Progenitor cell of endocrine pancreas (in vitro differentiated cells): ENCODE measurements around the gene PIGN. TPM values are rescaled to one million over a fixed set of nuclear protein-coding genes. Genes with fewer than 3 reads are reported as not detected.

Source experiments
- DNase-seq: peaks from one replicate; pipeline ENCODE4 v3.0.0; 2021; ENCODE audit warnings: low spot score; ENCODE audit not compliant: unreplicated experiment
- H3K27ac Mint-ChIP-seq: 2 replicates; pipeline ENCODE4 v1.8.0; 2021; ENCODE audit warnings: mild to moderate bottlenecking, moderate library complexity, mixed read lengths
- H3K27me3 Mint-ChIP-seq: 2 replicates; pipeline ENCODE4 v1.8.0; 2021; ENCODE audit warnings: mixed read lengths
- H3K36me3 Mint-ChIP-seq: 2 replicates; pipeline ENCODE4 v1.8.0; 2022; ENCODE audit warnings: mixed read lengths; ENCODE audit not compliant: insufficient read depth
- H3K4me1 Mint-ChIP-seq: 2 replicates; pipeline ENCODE4 v1.8.0; 2021; ENCODE audit warnings: low read depth, mixed read lengths
- H3K4me3 Mint-ChIP-seq: 2 replicates; pipeline ENCODE4 v1.8.0; 2021; ENCODE audit warnings: low read depth, mild to moderate bottlenecking, moderate library complexity, mixed read lengths
- H3K9me3 Mint-ChIP-seq: 2 replicates; pipeline ENCODE4 v1.8.0; 2021; ENCODE audit warnings: low read depth, mixed read lengths
- CTCF ChIP-seq: fragments of 200-600 bp; sonication (generic); IDR thresholded peaks from one replicate; pipeline ENCODE4 v1.5.0; 2021; ENCODE audit warnings: antibody characterized with exemption, mild to moderate bottlenecking; ENCODE audit not compliant: unreplicated experiment
- total RNA-seq: library from RNA; stranded (reverse); gene quantifications from 2 replicates; pipeline ENCODE4 v1.2.1, GENCODE V29; 2021

Gene PIGN
- total RNA-seq, 1 donor from 2014 or later = 35.9 TPM

DNA sequence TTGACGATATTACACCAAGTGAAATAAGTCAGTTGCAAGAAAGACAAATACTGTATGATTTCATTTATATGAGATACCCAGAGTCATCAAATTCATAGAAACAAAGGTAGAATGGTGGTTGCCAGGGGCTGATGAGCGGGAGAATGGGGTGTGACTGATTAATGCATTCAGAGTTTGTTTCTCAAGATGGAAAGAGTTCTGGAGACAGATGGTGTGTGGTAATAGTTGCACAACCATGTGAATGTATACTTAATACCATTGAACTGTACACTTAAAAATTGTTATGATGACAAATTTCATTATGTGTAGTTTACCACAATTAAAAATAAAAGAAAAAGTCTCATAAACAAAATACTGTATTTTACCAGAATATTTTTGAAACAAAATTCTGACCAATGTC lies 117.3 kb downstream of the PIGN start:
- no peak for DNase-seq
- Mint-ChIP-seq H3K27me3 (no peaks in the 10 kb centered on the region), H3K4me3 (no peak overlapping the region), H3K9me3 (no peaks in the 10 kb centered on the region), H3K36me3 (no peaks in the 10 kb centered on the region), H3K27ac (no peak overlapping the region), H3K4me1 (no peaks in the 10 kb centered on the region)
- no peak for TF ChIP-seq CTCF

GRCh38 chr18:62066102-62066818 lies 120.6 kb downstream of the PIGN start:
- Mint-ChIP-seq H3K9me3 (no peaks in the 10 kb centered on the region), H3K27ac (no peak overlapping the region), H3K27me3 (no peaks in the 10 kb centered on the region), H3K4me1 (no peaks in the 10 kb centered on the region), H3K4me3 (no peak overlapping the region), H3K36me3 (no peaks in the 10 kb centered on the region)
- TF ChIP-seq CTCF = no peak
- no peak for DNase-seq

DNA sequence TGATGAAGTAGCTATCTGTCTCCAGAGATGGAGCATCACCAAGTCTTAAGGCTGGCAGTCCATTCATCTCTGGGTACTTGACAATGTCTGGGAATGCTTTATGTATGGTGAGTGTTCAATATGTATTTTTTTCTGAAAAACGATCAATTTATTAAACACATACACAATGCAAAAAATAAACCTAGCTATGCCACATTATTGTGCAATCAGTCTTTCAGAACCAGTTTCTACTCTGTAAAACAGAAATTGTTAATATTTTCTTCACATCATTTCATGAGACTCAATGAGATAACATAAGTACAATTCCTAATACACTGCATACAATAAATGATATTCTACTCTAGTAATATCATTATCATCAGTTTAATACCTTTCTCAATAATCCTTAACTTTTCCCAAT lies 122.5 kb downstream of the PIGN start:
- peak overlapping the region; percentile 78 for H3K27ac Mint-ChIP-seq
- no peak for DNase-seq
- peaks cover 4% of the 10 kb centered on the region for H3K36me3 Mint-ChIP-seq
- no peak for TF ChIP-seq CTCF
- no peaks in the 10 kb centered on the region for H3K4me1 Mint-ChIP-seq
- H3K4me3 Mint-ChIP-seq = no peak overlapping the region
- H3K27me3 Mint-ChIP-seq = no peaks in the 10 kb centered on the region
- H3K9me3 Mint-ChIP-seq = no peaks in the 10 kb centered on the region

- no peak overlapping the region for H3K27ac Mint-ChIP-seq
- H3K4me1 Mint-ChIP-seq = no peaks in the 10 kb centered on the region
- H3K9me3 Mint-ChIP-seq = no peaks in the 10 kb centered on the region
- no peak for DNase-seq
- H3K36me3 Mint-ChIP-seq = peaks cover 5% of the 10 kb centered on the region
- H3K27me3 Mint-ChIP-seq = no peaks in the 10 kb centered on the region
- no peak for TF ChIP-seq CTCF
- H3K4me3 Mint-ChIP-seq = no peak overlapping the region
These were observed 124.9 kb downstream of the PIGN start for GRCh38 chr18:62061821-62062478.

DNA sequence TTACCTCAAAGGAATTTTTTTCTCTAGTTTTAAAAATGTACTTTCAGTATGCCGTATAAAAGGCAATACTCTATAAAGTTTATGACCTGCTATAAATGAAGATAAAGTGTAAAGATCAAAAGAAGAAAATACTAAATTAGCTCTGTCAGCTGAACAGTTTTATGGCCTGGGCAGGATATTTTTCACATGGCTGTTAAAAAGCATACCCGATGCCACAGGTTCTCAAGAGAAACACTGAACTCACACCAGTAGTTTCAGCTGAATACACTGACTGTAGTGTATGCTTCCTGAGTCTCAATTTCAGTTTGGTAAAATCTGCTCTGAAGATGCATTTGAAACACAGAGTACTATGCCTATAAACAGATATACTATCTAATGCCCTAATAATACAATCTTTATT lies 126.0 kb downstream of the PIGN start:
- no peaks in the 10 kb centered on the region for H3K27me3 Mint-ChIP-seq
- H3K27ac Mint-ChIP-seq = no peak overlapping the region

More for the DNA sequence above, 126.0 kb downstream of the PIGN start:
- Mint-ChIP-seq H3K9me3 (no peaks in the 10 kb centered on the region), H3K4me1 (no peaks in the 10 kb centered on the region), H3K4me3 (no peak overlapping the region), H3K36me3 (peaks cover 5% of the 10 kb centered on the region)
- TF ChIP-seq CTCF = no peak
- DNase-seq = no peak
